HG03025 (cell line): Measurements from ENCODE around the gene NR4A1.

Experiments
- ATAC-seq: cut with Tn5 transposase; IDR thresholded peaks from one replicate; pipeline ENCODE4 v1.9.1; 2021; ENCODE audit warnings: mild to moderate bottlenecking, moderate library complexity; ENCODE audit not compliant: unreplicated experiment, low FRiP score

Gene NR4A1

DNA sequence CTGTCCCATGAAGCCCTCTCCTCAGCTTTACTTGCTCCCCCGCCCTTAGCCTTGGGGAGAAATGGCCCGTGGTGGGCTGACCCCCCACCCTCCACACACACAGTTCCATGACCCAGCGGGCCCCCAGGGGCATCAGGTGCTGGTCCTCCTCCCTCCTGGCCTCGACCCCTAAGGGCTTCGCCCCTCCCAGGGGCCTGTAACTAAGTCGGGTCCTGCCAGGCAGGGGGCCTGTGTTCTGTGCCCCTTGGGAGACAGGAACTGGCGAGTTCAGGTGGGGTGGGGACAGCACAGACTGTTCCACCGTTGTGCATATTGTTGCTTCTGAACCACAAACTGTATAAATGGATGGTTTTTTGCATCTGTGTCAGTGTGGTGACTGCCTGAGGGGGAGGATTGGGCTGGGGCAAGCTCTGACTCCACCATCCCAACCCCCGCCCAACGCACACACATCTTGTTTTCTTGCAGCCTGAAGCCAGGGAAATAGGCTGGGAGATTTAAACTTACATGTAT is 35.7 kb upstream of the NR4A1 start:
- ATAC-seq = no peak

DNA sequence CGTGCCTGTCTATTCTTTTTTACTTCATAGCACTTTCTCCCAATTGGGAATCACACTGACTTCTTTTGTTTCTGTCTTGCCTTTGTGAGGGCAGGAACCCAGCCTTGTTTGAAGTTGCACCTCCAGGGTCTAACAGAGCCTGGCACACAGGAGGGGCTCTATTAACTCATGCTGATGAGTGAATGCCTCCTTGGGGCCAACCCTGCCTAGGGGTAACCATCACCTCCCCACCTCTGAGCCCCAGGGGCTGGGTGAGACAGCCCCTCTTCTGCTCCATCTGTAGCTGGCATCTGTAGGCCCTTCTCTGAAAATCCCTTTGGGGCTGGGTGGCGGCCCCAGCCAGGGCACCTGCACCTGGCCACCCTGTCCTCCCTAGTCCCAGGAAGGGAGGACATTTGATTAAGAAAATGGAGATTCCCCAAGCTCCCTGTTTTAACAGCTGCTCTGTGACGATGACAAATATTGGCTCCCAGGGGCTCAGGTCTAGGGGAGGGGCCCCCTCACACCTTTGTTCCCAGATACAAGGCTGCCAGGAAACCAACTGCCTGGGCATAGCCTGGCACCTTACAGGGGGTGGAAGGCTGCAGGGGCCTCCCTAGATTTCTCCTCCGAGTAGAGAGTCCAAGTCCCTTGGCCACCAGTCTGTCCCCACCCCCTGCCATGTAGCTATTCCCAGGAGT is 32.7 kb upstream of the NR4A1 start:
- ATAC-seq = no peak

DNA sequence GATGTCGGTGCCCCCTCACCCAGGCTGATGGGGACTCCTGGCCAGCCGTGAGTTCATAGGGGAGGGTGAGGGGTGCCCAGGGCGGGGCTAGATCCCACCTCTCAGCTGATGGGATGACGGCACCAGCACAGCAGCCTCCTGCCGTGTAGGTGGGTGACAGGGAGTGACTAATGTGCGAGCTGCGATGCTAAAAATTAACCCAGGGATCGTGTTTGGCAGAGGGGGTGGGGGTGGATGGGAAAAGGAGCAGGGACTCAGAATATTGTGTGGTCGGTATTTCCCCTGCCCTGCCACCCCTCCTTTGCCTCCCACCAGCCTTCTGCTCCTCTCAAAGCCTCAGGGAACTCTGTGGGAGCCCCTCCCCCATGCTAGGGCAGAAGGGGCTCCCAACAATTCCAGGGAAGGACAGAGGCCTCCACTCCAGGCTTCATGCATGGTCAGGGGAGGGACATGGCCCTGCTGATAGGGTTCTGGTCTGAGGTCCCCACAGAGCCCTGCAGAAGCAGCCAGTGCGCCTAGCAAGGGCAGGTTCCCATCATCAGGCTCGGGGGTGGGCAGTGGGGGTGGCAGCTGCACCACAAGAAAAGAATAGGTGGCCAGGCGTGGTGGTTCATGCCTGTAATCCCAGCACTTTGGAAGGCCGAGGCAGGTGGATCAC is 32.0 kb upstream of the NR4A1 start:
- no peak for ATAC-seq

DNA sequence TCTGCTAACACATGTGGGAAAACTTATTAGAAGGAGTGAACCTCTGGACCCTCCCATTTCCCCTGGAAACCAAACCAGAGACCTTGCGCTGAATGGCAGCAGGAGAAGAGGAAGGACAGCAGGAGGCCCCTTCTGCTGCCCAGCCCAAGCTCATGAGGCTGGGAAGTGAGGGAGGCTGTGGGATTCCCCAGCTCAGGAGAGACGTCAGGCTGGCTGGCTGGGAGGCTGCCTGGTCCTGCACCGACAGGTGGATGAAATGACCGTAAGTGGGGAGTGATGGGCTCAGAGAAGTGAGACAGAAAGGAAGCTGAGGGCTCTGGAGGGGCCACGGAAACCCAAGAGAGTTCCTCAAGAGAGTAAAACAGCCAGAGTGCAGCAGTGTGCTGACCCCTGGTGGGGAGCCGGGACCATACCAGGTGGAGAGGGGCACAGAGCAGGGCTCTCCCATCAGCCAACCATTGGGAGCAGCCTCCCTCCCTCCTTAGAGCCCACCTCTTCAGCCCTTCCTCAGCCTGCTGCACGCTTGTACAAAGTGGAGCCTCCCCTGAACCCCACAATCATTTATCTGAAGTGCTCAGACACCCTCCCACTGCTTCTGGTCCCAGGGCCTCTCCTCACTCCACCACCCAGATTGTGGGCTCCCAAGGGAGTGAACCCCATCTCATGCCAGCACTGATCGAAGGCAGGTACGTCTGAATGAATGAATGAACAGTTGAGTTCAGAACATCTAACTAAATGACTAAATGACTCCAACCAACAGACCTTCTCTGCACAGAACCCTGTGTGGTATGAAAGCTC is 30.5 kb upstream of the NR4A1 start:
- no peak for ATAC-seq

DNA sequence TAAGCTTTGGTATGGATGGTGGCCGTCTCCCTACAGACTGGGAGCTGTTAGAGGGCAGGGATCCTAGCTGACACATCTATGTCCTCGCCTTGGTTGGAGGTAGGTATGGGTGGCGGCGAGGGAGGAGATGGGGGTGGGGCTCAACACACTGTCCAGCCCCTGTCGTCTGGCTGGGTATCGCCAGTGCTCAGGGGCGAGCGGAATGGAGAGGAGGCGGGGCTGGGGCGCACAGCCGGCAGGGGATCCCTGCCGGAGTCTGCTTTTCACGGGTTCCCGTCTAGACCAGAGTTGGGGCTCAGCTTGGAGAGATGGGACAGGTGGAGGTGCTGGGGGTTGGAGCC is 28.4 kb upstream of the NR4A1 start:
- ATAC-seq = no peak

DNA sequence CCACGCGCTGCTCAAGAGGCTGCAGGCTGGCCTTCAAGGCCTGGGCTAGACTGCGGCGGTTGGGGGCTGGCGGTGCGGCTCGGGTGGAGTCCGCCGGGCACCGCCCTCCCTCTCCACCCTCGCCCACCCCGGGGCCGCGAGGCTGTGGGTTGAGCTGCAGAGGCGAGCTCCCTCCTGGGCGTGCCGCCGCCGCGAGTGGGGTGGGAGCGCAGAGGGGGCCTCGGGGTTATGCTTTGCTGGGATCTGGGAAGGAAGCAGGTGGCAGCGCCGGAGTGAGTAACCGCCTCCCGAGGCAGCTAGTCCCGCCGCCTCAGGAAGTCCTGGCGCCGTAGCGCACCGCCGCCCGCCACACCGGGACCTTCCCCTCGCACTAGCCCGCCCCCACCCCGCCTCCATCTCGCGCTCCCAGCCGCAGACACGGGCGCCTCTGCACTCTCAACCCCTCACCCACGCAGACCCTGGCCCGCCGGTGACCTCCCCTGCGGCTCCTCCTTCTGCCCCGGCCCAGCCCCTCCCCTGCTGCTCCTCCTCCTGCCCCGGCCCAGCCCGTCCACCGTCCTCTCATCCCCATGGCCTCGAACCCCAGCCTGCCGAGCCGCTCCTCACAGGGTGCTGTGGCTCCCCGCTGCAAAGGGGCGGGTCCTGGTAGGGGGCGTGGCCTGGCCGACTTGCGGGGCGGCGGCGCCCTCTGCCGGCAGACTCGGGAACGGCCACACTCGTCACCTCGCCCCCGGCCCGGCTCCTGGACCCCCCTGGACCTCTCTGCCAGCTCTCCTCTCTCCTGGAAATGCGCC is 27.9 kb upstream of the NR4A1 start:
- peak; percentile 60 for ATAC-seq

DNA sequence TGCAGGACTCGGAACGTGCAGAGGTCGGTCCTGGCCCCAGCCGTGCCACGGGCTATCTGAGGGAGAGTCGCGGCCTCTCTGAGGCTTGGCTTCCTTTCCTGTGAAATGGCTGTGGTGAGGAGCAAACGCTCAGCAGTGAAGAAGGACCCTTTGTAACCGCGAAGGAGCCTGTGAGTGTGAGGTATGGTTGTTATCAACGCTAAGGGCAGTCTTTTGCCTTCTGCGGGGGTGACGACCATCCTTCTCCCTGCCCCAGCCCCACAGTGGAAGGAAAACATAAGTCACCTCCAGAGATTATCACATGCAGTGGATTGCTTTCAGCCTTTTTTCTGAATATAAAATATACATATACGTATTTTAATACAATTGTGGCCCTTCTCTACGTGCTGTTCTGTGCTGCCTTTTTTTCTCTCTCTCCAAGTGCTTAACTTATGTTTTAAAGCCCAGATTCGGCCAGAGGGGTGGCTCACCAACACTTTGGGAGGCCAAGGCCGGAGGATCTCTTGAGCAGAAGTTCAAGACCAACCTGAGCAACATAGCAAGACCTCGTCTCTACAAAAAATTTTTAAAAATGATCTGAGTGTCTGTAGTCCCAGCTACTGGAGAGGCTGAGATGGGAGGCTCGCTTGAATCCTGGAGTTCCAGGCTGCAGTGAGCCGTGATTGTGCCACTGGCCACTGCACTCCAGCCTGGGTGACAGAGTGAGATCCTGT is 27.1 kb upstream of the NR4A1 start:
- no peak for ATAC-seq

DNA sequence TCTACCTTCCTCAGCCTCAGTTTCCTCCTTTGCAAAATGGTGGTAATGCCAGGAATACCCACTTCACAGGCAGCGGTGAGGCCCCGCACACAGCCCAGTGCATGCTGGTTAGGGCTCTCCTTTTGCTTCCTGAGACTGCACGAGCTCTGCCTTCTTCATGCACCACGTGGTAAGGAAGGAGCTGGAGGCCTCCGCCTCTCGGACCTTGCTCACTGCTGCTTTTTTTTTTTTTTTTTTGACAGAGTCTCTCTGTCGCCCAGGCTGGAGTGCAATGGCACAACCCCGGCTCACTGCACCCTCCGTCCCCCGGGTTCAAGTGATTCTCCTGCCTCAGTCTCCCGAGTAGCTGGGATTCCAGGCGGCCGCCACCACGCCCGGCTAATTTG is 26.4 kb upstream of the NR4A1 start:
- ATAC-seq = no peak

DNA sequence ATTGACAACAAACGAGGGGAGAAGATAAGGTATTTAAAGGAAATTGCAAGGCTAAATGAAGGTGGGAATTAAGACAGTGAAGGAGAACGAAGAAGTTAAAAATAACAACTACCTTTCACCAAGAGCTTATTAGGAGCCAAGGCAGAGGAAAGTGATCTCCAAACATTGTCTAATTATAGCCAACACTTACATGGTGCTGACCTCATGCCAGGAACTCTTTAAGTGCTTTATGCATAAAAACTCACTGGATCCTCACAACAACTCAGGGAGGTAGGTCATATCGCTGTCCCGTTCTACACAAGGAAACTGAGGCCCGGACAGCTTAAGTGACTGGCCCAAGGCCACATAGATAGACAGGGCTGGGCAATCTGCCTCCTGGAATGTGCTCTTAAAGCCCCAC is 25.0 kb upstream of the NR4A1 start:
- no peak for ATAC-seq

DNA sequence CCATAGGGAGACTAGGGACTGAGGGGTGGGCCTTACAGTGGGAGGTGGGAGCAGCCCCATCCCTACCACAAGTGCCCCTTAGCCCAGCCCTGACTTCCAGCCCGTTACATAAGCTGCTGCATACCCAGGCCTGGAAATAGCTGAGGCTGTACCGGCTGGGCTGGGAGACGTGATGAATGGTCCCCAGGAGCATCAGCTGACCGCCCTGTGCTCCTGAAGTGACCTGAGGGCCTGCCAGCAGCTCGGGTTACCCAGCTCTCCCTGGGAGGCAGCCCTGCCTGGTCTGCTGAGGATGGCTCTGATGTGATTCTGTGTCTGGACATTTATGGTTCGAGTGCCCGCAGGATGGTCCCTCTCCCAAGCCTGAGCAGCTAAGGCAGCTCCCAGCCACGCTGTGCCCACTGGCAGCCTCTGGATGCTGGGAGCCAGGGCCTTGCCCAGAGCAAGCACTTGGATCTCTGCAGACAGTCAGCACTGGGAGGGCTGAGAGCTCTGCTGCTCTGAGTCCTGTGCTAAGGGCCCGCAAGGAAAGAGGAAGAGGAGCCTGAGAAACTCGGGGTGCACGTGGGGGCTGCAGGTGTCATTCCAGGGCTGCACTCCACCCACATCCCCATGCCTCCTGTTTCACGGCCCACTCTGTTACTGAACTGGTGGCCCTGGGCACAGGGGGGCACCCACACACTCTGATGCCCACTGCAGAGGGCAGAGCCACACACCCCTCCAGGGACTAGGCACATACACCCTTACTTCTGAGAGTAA is 24.0 kb upstream of the NR4A1 start:
- no peak for ATAC-seq

DNA sequence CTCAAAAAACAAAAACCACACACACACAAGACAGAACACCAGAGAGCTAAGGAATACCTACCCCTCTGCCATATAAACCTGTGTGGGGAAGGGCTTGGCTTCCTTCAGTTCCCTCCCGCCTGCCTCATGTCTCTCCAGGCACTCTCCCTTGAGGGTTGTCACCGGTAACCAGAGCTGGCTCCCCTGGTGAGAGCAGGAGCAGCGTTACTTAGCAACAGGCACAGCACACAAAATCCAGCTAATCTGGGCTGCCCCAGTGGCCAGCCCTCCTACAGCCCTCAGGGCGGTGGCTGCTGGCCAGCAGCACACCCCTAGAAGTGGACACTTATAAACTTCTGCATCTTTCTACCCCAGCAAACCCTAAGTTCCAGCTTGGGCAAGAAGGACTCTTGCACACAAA is 21.6 kb upstream of the NR4A1 start:
- no peak for ATAC-seq

DNA sequence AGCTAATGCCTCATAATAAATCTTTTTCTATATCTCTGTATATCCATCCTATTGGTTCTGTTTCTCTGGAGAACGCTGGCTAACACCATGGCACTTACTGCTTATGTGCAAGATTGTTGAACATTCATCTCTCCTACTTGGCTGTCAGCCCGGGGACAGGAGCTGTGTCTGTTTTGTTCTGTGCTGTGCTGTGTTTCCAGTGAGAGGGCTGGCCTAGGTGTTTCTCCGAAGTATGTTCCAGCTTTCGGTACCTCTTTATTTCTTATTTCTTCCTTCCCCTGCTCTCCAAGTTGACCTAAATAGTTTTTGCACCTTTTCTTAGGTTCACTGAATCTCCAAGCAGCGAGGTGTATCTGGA is 18.8 kb upstream of the NR4A1 start:
- ATAC-seq = no peak

DNA sequence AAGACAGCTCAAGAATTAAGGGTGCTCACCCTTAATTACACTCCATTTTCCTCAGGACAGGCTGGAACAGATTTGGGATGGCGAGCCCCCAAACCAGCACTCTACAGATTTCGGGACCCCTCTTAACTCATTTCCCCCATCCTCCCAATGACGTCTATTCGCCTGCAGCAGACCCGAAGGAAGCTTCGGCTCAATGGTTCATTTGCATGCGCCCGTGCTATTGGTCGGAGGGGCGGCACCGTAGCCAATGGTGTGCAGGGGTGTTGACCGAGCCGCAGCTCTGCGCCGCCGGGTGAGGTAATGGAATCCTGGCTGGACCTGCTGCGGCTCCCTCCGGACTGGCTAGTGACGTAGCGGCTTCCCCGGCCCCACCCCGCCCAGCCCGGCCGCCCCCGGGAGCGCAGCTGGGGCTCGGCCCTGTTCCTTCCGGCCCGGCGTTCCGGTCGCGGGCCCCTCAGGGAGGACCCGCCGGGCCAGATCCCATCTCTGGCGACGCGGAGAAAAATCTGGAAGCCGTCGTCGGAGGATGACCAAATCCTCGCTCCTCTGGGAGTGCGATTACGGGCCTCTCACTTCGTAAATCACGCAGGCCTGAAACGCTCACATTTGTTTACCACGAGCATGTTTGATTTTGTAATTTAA is 18.3 kb upstream of the NR4A1 start:
- ATAC-seq = peak; percentile 92

DNA sequence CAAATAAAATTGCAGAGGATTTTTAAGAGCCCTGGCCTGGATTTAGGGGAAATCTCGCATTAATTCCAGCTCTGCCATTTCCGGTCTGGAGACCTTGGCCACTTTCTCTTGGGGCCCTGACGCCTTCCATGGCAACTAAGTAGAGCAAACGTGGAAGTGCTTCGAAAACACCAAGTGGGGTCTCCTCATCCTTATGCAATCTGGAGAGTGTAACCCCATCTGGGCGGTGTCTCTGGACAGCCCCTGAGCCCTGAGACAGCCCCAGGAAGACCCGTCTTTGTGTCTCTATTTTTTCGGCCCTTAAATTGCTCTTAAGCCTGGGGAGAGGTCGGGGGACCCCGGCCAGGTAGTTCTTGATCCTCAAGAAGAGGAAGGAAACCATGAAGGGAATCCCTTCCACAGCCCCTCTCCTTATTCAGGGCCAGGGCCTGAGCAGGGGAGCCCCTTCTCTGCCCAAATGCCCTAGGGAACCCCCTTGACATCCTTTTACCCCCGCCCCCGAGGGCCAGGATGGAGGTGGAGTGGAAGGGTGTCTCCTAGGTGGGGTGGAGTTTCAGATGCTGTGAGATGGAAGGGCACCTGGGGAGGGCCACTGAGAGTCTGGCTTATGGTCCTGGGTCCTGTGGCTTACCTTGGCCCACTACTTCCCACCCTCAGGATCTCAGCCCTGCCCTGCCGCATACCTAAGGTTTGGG is 17.6 kb upstream of the NR4A1 start:
- ATAC-seq = no peak

DNA sequence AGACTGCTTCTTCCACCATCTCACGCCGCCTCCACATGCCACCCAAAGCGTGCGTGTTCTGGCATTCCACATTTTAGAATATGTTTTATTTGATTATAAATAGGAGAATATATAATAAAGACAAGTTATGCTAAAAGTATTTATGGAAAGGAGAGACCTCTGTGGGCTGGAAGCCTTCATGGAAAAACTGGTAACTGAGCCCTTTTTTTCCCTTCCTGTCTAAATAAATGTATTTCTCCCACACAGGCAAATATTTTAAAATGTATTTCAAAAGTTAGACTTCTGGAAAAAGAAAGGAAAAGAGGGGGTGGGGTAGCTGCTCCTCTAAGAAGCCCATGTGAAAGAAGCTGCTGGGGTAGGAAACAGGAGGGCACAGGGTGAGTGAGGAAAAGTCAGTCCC is 16.1 kb upstream of the NR4A1 start:
- ATAC-seq = no peak

DNA sequence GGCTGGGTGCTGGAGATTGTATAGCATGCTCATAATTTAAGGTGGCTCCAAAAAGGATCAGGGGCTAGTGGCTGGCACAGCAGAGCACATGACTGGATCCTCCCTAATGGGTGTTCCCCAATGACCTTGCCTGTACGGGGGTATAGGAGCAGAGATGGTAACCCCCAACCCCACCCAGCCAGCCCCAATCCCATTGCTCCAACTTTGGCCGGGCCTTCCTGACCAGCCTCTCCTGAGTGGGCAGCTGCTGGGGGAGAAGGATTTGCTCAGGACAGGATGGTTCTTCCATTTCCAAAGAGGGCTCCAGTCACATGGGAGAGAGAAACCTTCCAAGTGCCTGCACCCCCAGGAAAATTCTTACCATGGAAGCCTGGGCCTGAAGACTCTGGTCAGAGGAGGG is 15.3 kb upstream of the NR4A1 start:
- ATAC-seq = no peak

DNA sequence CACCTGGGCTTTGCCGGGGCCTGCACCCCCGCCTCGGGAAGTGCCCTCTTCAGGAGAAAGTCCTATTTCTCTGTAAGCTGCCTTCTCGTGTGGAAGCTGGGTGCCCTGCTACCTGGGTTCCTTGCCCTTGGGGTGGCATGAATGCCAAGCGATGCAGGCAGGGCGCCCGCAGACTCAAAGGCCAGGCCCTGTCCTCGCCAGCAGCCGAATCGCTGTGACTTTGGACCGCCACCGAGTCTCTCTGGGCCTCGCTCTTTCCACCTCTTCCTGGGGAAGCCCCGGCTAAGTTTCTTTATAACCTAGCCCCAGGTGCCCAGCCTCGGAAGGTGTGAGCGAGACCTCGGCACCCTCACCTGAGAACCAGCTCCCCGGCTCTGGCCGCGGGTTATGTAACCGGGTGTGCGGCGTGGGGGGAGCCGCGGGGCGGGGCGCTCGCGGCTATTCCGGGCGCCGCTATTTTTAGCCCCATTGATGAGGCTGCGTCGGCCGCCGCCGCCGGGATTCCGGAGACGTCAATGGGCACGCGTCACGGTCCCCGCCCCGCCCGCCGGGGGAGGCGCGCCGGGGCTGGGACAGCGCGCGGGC is 14.6 kb upstream of the NR4A1 start:
- no peak for ATAC-seq

DNA sequence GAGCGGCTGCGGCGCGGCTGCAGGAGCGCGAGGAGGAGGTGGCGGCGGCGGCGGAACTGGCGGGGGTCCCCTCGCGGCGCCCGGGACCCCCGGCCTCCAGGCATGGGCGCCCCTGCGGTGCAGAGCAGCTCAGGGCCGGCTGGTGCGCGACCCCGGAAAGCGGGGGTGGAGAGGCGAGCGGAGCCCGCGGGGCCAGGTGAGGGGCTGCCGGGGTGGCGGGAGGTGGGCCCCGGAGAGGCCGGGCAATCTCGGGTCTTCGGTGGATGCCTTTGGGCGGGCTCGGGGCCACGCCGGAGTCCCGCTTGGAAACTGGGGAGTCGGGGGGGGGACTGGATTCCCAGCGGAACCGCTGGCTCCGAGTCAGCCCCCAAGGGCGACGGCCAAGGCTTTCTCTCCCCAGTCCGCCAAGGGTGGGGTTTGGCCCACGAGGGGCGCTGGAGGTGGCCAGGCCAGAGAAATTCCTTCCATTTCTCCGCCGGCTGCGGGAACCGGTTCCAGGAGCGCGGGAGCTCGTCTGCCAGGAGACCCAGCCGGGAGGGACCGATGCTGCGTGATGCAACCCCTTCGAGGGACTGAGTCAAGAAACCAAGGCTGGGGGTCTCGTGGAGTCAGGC is 13.9 kb upstream of the NR4A1 start:
- no peak for ATAC-seq
